Fibroblast of mammary gland (primary cell): Measurements from ENCODE around the gene TIMP2.

Experiments used
- DNase-seq: peaks from one replicate; pipeline ENCODE4 v3.0.0-alpha.2; 2010; ENCODE audit warnings: low read depth
- H3K4me3 ChIP-seq: 2 replicates; pipeline ENCODE4 v1.5.1; 2011; ENCODE audit warnings: low read depth, mild to moderate bottlenecking, low read length, moderate library complexity; ENCODE audit not compliant: control insufficient read depth
- TF ChIP-seq, protein P1 (sequence below): conservative IDR thresholded peaks from 2 replicates; pipeline ENCODE4 v1.5.1; 2011; ENCODE audit warnings: low read depth, low read length, inconsistent platforms; ENCODE audit not compliant: control insufficient read depth, insufficient read depth

The TIMP2 gene

DNA sequence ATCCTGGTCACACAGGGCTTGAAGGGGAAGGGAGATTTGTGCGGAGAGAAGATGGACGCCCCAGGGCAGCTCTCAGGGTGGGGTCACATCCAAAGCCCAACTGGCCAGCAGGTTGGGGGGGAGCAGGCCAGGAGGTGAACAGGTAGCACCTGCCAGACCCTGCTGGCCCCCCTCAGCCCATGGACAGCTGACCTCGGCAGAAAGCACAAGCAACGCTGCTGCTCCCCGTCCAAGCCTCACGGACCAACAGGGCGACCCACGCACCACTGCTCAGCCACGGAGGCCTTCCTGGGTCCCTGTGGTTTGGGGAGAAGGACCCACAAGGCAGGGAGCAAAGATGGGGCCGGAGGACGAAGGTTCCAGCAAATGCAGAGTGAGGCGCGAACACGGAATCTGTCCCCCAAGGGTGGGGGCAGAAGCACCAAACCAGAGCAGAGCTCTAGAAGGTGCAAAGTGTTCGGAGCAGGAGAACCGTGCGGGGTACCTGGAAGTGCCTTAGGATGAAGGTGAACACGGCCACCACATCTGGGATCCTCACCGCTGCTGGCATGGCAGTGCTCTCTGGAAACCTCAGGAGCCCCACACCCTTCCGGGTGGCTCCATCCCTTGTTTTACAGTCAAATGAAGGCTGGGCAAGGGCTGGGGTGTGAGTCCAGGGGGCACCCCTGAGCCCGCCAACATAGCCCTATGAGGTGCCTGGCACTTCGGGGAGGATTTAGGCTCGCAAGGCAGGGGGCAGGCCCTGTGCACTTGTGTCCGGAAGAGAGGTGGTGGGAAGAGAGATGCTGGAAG is 40.1 kb downstream of the TIMP2 start:
- no peak for DNase-seq
- TF ChIP-seq, protein P1, sequence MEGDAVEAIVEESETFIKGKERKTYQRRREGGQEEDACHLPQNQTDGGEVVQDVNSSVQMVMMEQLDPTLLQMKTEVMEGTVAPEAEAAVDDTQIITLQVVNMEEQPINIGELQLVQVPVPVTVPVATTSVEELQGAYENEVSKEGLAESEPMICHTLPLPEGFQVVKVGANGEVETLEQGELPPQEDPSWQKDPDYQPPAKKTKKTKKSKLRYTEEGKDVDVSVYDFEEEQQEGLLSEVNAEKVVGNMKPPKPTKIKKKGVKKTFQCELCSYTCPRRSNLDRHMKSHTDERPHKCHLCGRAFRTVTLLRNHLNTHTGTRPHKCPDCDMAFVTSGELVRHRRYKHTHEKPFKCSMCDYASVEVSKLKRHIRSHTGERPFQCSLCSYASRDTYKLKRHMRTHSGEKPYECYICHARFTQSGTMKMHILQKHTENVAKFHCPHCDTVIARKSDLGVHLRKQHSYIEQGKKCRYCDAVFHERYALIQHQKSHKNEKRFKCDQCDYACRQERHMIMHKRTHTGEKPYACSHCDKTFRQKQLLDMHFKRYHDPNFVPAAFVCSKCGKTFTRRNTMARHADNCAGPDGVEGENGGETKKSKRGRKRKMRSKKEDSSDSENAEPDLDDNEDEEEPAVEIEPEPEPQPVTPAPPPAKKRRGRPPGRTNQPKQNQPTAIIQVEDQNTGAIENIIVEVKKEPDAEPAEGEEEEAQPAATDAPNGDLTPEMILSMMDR, result no peak
- H3K4me3 ChIP-seq, result no peak overlapping the region

- peak overlapping the region; percentile 27 for H3K4me3 ChIP-seq
- DNase-seq, result peak; percentile 40
- TF ChIP-seq, protein P1, result no peak
These were observed 40.9 kb downstream of the TIMP2 start for GRCh38 chr17:78884148-78884825.

DNA sequence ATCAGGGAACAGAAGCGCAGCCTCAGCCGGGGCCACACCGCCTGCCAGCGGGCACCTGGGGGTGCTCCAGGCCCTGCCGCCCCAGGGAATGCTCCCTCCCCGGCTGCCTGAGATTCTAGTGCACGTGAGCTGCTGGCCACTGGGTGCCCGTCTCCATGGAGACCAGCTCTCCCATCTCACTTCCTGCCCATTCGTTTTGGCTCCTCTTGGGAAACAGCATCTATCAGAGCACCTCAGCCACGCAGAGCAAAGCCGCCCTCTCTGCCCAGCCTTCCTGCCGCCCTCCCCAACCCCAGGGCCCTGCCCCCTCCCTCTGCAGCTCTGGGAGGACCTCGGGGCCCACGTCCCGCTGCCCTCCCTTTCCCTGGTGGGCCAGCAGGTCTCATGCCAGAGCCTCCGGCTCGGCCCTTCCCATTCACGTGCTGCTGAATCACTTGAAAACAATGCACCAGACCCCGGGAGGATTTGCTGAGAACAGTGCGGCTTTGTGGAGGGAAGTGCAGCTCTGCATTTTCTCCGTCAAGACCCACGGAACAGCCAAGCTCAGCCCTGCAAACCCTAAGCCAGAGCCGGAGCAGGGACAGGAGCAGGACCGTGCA is 41.6 kb downstream of the TIMP2 start:
- TF ChIP-seq, protein P1, result no peak
- peak; percentile 97 for DNase-seq
- H3K4me3 ChIP-seq, result peak overlapping the region; percentile 27

- peak; percentile 89 for DNase-seq
- H3K4me3 ChIP-seq, result peak overlapping the region; percentile 20
- TF ChIP-seq, protein P1, result no peak
These were observed 42.1 kb downstream of the TIMP2 start for GRCh38 chr17:78883089-78883532.

DNA sequence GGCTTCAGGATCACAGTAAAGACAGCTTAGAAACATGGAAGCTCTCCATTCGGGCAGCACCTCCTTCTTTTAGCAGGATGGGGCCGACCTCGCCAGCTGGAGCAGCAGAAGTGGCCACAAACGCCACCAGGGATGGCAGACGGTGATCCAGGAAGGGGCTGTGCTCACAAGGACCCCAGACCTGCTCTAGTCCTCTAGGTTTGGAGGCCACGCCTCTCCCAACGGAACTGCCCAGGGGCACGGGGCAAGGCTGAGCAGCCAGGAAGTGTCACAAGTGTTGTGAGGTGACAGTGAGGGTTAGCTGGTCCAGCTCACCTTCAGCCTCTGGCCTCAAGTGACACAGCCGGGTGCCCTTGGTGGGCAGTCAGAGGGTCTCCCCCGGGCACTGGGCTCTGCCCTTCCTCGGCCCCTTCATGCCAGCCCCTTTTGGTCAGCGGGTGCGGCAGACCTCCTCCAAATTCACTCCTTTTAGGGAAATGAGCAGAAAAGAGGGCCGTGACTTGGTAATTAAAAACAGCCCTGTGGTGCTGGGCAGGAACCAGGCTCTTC is 42.6 kb downstream of the TIMP2 start:
- DNase-seq, result no peak
- no peak overlapping the region for H3K4me3 ChIP-seq

DNA sequence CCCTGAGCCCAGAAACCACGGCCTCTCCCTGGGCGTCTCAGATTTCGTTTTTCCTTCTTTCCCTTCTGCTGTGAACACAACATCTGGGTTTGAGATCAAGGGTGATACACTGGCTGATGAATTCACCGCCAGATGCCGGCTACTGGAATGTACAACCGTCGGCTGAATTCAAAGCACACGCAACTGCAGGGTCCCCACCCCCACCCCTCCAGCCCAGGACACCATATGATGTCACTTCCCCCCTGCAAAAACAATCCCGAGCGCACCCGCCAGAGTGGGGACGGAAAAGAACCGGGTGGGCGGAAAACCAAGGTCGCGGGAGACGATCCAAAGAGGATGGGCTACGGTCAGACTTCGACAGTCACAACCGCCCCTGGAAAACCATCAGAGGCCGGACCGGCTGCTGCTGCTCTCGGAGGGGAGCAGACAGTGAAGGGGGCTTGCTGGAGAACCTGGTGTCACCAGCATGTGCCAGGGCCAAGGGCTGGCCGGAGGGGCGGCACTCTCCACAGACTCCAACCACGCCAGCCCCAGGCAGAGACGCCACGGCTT is 45.5 kb downstream of the TIMP2 start:
- H3K4me3 ChIP-seq, result peak overlapping the region; percentile 2
- TF ChIP-seq, protein P1, result no peak
- peak; percentile 98 for DNase-seq

More for the DNA sequence above, 42.6 kb downstream of the TIMP2 start:
- TF ChIP-seq, protein P1, result no peak
